Middle frontal gyrus (tissue), 1 donor: ENCODE data around the gene HBEGF.
"Not testable (repeated sequence)": the region's sequence is repeated elsewhere in the genome, so short reads cannot be mapped to it uniquely, and the experiment has no call there.

Experiments used
- DNase-seq: peaks from one replicate; pipeline ENCODE4 v3.0.0-alpha.2; 2015; ENCODE audit warnings: low spot score; ENCODE audit errors: extremely low spot score

Gene HBEGF

DNA sequence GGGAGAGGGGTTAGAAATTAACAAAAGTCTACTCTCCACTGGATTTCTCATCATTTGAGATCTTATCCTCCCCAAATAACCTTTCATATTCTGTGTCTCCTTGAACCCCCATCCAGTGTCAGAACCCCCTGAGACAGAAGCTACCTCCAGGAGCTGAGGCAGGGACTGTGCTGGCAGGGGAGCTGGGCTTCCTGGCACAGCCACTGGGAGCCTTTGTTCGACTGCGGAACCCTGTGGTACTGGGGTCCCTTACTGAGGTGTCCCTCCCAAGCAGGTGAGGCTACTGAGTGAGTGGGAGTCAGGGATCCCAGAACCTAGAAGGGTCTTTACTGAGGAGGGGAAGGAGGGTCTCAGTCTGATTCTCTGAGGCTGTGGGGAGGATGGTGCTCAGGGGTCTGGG lies 15.5 kb upstream of the HBEGF start:
- DNase-seq, result no peak

DNA sequence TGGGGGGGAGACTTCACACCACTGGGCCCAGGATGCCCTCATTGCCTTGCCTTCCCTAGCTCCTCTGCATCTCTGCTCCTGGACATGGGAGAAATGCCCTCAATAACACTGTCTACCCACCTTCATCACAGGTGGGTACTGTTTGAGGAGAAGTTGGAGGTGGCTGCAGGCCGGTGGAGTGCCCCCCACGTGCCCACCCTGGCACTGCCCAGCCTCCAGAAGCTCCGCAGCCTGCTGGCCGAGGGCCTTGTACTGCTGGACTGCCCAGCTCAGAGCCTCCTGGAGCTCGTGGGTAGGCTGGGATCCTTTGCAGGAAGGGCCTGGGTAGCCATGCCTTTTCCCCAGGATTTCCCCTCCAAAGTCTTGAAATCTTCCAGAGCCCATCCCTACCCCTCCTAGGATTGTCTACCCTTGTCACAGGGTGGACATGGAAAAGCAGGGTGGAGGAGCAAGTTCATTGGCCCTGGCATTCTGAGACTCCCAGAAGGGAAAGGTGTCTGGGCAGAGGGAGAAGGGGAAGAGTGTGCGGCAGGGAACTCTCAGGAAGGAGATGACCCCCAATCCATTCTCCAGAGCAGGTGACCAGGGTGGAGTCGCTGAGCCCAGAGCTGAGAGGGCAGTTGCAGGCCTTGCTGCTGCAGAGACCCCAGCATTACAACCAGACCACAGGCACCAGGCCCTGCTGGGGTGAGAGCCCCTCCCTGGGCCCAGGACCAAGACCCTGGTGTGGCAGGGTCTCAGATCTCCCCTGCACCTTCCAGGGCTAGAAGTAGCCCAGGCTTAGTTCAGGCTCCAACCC lies 14.5 kb upstream of the HBEGF start:
- DNase-seq, result no peak

DNA sequence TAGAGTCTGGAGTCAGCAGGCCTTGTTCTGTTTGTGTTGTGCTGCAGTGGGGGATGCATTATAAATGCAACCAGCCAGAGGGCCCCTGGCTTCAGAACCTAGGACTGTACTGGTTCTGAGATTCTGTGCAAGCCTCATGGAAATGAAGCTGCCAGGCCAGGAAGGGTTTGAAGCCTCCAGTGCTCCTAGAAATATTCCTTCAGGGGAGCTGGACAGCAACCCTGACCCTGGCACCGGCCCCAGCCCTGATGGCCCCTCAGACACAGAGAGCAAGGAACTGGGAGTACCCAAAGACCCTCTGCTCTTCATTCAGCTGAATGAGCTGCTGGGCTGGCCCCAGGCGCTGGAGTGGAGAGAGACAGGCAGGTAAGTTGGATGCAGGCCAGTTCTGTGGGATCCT lies 13.7 kb upstream of the HBEGF start, which contains the start of gene SLC4A9:
Gene SLC4A9 (plus strand): TSS at position 94 of the 400 bp plus-strand sequence. CDS start 43 bp downstream, at position 137.
- no peak for DNase-seq

DNA sequence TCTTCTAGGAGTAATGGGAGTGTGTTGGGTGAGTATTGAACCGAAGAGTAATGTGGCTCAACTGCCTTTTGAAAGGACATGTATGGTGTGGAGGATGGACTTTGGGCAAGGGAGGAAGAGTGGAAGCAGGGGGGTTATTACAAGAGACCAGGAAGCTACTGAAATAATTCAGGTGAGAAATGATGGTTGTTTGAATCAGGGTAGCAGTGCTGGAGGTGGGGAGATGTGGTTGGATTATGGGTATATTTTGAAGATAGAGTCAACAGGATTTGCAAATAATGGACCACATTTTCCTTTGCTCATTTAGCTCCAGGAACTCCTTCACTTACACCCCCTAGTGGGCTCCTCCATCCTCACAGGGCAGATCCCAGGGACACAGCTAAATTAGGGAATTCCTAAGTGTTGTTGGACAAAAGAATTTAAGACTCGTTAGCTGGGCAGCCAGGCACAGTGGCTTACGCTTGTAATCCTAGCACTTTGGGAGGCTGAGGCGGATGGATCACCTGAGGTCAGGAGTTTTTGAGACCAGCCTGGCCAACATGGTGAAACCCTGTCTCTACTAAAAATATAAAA lies 12.4 kb upstream of the HBEGF start:
- DNase-seq, result no peak

DNA sequence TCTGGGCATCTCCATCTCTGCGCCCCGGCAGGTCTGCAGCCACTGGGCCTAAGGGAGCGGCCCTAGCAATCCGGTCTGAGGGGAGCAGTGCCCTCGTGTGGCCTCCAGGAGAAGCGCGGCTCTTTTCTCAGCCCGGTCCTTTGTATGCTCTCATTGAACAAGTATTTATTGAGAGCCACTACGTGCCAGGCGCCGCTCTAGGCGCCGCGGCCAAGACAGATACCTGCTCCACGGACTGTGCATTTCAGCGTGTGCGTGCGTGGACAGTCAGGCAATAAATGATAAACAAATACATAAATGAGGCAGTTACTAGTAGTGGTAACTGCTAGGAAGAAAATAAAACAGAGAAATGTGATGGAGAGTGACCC lies 11.3 kb upstream of the HBEGF start:
- peak; percentile 89 for DNase-seq

DNA sequence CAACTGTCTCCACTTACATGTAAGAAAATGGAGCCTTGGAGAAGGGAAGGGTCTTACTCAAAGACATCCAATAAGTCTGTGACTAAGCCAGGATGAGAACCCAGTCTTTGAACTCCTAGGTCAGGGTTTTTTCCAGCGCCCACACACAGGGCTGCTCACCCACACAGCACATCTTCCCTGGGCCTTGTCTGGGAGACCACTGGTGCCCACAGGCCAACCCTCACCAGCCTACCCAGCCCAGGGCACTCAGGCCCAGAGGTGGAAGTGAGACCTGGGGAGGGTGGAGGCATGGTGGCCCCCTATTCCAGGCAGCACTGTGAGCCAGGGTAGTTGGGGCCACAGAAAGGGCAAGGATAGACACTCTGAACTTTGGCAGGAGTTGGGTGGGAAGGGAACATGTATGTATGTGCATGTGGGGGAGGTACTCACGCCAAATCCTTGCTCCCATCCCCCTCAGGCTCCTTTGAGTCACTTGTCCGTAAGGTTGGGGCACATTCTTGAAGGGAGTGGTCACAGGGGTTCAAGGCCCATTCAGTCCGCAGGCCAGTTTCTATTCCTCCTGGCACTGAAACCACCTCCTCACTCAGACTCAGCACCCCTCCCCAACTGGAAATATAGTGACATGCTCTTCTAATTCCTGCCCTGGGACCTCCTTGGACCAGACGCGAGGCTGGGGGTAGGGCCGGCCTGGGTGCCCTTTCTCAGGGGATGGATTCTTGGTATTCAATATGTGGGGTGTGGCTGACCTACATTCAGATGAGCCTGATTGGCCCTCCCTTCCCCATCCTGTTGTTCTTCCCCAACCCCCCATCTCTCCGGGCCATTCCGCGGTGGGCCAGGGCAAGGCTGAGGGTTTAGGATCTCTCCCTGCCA lies 10.7 kb upstream of the HBEGF start:
- no peak for DNase-seq

DNA sequence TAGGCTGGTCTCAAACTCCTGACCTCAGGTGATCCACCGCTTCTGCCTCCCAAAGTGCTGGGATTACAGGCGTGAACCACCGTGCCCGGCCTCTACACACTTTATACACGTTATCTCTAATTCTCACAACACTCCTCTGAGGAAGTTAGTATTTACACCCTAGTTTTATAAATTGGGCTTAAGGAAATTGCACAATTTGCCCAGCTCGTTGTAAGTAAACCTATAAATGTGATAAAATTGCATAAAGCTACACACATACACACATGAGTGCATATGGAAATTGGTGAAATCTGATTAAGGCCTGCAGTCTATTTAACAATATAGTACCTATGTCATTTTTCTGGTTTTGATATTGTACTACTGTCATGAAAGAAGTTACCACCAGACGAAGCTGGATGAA lies 9.1 kb upstream of the HBEGF start:
- DNase-seq, result no peak

DNA sequence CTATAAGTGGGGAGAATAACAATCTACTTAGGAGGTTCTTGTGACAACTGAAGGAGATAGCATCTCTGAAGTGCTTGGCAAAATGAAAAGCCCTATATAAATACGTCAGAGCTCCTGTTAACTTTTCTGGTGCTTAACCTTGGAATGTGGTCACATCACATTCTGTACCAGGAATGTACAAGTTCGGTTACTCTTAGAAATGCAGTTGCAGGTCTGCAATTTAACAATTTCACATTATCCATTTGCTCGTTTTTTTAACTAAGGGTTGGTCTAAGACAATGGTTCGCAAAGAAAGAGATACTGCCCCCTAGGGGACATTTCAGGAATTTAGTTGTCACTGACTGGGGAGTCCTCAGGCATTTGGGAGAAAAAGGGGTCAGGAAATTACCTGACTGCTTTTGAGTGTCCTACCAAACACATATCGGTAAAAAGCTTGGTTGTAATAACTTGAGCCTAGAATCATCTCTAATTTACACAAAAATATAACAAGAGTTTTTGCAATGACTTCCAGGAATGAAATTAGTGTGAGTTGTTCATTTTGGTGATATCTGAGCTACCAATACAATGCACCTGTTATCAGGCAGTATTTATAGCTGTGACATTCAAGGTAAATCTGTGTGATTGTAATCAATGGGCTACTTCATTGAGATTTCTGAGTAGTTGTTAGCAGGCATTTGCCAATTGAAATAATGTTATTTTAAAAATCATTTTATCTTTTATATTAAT lies 5.4 kb upstream of the HBEGF start:
- peak; percentile 66 for DNase-seq

DNA sequence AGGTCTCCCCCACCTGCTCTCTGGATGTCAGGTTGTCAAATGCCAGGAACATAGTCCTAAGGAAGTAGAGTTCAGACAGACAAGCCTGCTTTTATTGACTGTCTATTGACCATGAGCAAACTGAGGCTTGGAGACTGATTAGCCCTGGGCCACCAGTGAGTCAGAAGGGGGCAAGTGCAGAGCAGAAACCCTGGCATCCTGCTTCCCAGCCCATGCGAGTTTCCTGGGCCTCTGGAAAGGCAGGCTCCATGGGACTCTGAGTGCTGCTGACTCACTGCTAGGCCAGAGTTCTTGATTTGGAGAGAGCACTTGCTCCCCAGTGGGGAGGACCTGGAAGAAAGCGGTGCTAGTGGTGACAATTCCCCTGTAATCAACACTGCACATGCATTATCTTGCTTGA lies 2.8 kb upstream of the HBEGF start:
- DNase-seq, result no peak

DNA sequence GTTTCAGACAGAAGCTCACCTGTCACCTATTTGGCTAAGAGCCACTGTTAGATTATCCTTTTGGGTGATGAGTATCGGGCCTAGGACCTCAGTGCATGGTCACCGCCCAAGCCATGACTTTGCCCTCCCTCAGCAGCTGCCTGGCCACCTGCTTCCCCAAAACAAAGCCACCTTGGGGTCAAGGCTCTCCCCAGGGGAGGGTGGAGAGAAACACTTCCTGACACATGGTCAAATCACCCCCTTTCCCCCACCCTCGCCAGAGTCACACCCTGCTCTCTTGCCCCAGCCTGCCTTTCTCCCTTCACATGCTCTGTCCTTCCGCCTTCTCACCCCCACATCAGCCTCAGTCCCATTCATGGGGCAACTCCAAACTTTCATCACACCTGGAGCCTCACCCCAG lies 1.7 kb upstream of the HBEGF start:
- no peak for DNase-seq

DNA sequence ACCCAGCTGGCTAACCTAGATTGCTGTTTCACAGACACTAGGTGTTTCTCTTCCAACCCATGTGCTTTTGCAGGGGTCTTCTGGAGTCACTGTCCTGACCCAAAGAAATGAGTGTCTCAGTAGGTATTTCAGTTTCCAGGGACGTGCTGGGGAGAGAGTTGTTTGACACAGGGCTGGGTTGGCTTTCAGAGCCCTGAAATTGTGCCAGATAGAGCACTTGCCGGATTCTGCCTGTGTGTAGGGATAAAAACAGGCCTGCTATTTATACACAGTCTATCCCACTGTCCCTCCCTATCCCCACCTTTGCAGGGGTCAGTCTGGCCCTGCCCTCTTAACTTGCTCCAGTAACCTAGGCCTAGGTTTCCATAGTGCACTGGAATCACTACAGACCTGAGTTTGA lies 957 bp upstream of the HBEGF start:
- DNase-seq, result no peak

DNA sequence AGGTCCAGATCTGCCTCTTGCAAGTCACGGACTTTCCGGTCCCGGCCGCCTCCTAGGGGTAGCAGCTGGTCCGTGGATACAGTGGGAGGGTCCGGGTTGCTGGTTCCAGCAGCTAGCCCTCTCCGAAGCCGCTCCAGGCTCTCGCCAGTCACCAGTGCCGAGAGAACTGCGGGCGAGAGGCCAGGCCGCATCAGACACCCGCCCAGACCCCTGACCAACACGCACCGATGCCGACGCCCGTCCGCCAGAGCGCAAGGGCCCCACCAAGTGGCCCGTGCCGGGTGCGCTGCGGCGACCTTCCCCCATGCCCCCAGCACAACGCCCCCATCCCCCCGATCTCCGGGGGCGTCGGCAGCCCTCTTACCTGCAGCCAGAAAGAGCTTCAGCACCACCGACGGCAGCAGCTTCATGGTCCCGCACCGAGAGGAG lies 470 bp downstream of the HBEGF start:
- no peak for DNase-seq

DNA sequence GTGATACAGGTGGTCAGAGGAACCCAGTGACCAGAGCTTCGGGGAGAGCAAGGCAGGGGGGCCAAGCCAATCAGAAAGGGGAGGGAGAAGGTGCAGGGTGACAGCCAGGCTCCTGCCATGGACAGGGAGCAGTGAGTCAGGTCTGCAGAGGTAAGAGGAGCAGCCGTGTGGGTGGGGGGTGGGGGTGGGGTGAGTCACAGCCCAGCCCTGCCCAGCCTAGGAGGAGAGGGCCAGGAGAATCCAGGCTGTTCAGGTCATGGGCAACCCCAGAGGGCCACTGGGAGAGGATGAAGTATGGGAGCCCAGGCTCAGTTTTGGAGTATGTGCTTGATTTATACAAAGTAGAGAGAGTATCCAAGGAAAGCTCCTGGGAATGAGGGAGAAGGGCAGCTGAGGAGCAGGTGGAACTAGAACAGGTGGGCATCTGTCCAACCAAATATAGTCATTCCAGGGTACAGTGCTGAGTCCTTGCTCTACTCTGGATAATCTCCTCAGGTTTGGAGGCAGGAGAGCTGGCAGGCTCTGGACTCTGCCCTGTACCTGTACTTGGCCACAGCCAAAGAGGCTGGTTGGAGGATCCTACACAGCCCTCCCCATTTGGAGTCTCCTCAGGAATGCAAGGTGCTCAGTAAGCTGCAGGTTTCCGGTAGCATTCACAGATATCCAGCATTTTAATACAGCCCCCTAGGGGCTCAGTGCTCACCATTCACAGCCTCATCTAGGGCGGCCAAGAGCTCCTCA lies 1.6 kb downstream of the HBEGF start:
- no peak for DNase-seq

DNA sequence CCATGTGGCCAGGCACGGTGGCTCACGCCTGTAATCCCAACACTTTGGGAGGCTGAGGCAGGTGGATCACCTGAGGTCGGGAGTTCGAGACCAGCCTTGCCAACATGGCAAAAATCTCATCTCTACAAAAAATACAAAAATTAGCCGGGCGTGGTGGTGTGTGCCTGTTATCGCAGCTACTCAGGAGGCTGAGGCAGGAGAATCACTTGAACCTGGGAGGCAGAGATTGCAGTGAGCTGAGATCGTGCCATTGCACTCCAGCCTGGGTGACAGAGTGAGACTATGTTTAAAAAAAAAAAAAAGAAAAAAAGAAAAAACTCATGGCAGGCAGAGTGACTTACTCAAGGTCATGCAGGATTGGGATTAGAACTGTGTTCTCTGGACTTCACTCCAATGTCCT lies 2.6 kb downstream of the HBEGF start:
- not testable (repeated sequence) for DNase-seq

DNA sequence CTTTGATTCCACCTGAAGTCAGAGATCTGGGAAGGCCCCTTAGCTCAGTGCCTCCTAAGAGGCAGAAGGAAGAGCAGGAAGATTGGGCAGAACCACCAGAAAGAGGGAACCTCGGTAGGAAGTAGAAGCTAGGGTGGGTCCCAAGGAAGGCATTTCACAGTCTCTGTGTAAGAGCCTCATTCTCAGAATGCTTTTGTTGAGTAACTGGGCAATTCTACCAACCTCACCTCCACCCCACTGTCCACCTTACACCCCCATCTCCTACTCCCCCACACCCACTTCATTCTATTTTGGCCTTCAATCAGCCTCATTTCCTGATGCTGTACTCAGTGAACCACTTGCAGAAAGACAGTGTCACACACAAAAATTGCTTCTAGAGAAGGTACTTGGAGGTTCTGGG lies 3.5 kb downstream of the HBEGF start:
- DNase-seq, result no peak

DNA sequence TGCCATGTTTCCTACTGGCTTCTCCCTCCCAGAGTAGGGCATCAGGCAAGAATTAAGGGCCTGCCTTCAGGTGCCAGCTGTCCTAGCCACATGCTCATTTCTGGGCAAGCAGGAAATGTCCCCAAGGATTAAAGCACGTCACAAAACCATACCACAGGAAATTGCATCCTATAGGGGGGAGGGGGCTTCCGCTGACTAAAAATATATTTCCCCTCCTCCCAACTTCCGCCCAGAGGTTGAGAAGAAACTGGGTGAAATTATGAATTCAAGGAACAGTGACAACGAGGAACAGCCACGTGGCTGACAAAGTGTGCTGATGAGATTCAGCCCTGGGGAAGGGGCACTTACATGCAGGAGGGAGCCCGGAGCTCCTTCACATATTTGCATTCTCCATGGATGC lies 4.1 kb downstream of the HBEGF start:
- no peak for DNase-seq

DNA sequence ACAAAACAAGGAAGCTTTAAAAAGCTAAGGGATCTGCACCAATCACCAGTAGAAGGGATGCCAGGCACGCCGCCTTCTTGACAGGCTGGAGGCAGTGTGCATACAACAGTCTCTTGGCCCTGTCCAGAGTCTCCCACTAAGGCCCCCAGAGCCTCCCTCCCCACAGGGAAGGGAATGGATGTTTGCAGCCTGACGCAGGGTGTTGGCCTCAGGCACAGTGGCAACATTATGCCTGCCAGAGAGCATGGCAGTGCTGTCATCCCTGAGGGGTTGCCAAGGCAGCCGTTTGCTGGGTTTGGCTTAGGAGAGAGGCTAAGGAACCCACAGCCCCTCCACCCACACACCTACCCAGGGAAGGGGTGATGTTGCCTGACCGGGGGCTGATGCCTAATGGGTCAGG lies 4.8 kb downstream of the HBEGF start:
- DNase-seq, result peak; percentile 63

DNA sequence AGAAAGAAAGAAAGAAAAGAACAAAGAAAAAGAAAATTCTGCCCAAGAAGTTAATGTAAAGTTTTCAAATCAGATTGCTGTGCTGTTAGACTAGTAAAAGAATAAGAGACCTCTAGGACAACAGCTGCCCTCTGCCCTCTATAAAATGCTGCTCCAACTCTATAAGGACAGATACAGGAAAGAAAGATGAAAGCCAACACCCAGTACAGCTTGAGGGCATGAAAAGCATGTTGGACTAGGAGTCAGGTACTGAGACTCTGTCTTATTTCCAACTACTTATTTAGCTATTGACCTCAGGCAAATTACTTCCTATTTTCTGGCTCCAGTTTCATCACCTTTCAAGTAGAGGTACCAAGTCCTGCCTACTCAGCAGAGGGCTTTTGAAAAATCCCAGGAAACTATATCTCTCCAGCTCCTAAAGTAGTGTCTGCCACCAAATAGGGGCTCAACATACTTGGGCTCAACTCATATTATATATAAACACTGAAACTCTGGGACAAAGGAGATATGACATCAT lies 5.7 kb downstream of the HBEGF start:
- no peak for DNase-seq

DNA sequence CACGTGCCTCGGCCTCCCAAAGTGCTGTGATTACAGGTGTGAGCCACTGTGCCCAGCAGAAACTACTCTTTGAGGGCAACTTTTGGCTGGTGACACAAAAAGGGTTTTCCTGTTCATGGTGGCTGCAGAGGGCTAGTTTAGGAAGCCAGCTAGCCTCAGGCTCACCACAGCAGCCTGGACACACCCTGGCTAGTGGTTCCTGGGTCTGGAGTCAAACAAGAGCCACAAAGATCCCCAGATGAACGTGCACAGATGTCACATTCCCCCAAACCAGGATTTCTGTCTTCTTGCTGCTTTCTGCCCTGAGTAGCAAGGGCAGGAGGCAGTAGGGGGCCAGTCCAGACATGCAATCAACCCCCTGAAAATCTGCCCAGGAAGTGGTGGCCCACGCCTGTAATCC lies 6.8 kb downstream of the HBEGF start:
- no peak for DNase-seq

DNA sequence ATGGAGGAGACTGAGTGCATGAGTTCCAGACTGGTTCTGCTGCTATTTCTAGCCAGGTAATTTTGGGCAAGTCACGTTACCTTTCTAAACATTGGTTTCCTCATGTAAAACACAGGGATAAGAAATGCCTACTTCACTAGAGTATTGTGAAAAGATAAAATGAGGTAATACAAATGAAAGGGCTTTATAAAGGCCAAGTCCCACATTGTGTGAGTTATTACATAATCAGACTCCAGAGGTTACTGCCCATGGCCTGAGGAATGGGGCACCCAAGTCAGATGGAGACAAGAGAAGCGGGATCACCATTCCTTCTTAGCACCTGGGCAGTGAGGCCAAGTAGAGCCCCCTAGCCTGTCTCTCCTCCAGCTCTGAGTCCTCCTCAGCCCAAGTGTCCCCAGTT lies 7.5 kb downstream of the HBEGF start:
- DNase-seq, result no peak

DNA sequence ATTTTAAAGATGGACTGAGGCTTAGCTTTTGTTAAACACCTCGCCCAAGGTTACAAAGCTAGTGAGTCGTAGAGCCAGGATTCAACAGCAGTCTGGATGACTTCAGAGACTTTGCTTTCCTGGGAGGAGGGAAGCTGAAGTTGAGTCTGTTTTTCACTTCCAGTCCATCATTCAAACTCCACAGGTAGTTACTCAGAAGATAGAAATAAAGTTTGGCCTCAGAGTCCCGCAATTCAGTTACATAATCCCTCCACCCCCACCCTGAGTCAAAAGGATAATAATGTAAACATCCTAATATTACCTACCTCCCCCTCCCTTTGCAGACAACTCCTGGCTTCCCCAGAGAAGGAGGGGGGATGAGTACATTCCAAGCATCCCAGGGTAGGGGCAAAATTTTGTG lies 8.1 kb downstream of the HBEGF start:
- no peak for DNase-seq
